Measurements from ENCODE around the gene DOCK2.

- TF ChIP-seq CTCF (IDR thresholded peaks at IDR 0.05) = no peak
- no peak for TF ChIP-seq POLR2A (IDR thresholded peaks at IDR 0.05)
These were observed 336.0 kb downstream of the DOCK2 start for GRCh38 chr5:169973056-169973455.
